EL (cell line): ENCODE measurements around the gene URB1.
"Not testable (repeated sequence)": the region's sequence is repeated elsewhere in the genome, so short reads cannot be mapped to it uniquely, and the experiment has no call there.

Experiments
- DNase-seq: peaks from one replicate; pipeline ENCODE4 v3.0.0-alpha.2; 2016

URB1 gene

GRCh38 chr21:32412162-32413014 lies 19.6 kb upstream of the URB1 start, which contains the start of gene EVA1C:
TSS of gene EVA1C (plus strand) at chr21:32412706. CDS start at chr21:32412854, 148 bp downstream.
- DNase-seq = peak; percentile 56

- DNase-seq = peak; percentile 64
Observed at GRCh38 chr21:32411350-32412161, 18.7 kb upstream of the URB1 start.

- no peak for DNase-seq
Observed at GRCh38 chr21:32410916-32411315, 18.1 kb upstream of the URB1 start.

- DNase-seq = no peak
Observed at GRCh38 chr21:32410291-32410690, 17.5 kb upstream of the URB1 start.

GRCh38 chr21:32406405-32406804 lies 13.6 kb upstream of the URB1 start:
- no peak for DNase-seq

GRCh38 chr21:32403201-32403777 lies 10.5 kb upstream of the URB1 start:
- peak; percentile 72 for DNase-seq

- no peak for DNase-seq
Observed at GRCh38 chr21:32393677-32394001, 827 bp upstream of the URB1 start.

GRCh38 chr21:32392299-32392879 lies 423 bp downstream of the URB1 start:
- DNase-seq = peak; percentile 13

GRCh38 chr21:32391755-32392154 lies 1.1 kb downstream of the URB1 start:
- no peak for DNase-seq

GRCh38 chr21:32390537-32391224 lies 2.1 kb downstream of the URB1 start:
- DNase-seq = not testable (repeated sequence)

GRCh38 chr21:32389337-32390015 lies 3.3 kb downstream of the URB1 start:
- DNase-seq = peak; percentile 75

GRCh38 chr21:32388306-32388705 lies 4.5 kb downstream of the URB1 start:
- DNase-seq = no peak

- no peak for DNase-seq
Observed at GRCh38 chr21:32387151-32387550, 5.7 kb downstream of the URB1 start.

GRCh38 chr21:32386195-32386870 lies 6.5 kb downstream of the URB1 start:
- DNase-seq = peak; percentile 39

- DNase-seq = no peak
Observed at GRCh38 chr21:32383812-32384211, 9.0 kb downstream of the URB1 start.

GRCh38 chr21:32382108-32382644 lies 10.6 kb downstream of the URB1 start:
- peak; percentile 72 for DNase-seq

GRCh38 chr21:32381571-32381970 lies 11.2 kb downstream of the URB1 start:
- no peak for DNase-seq

- no peak for DNase-seq
Observed at GRCh38 chr21:32380940-32381339, 11.9 kb downstream of the URB1 start.

GRCh38 chr21:32378956-32379355 lies 13.9 kb downstream of the URB1 start:
- peak; percentile 8 for DNase-seq

- DNase-seq = no peak
Observed at GRCh38 chr21:32377991-32378390, 14.8 kb downstream of the URB1 start.

GRCh38 chr21:32377506-32377905 lies 15.3 kb downstream of the URB1 start:
- DNase-seq = no peak
